Measurements from ENCODE around the gene FBXO46. TPM values are rescaled to one million over a fixed set of nuclear protein-coding genes. Genes with fewer than 3 reads are reported as not detected.
"Not testable (repeated sequence)": the region's sequence is repeated elsewhere in the genome, so short reads cannot be mapped to it uniquely, and the experiment has no call there.

The FBXO46 gene
- total RNA-seq, 1 donor from 2014 or later, result 16.5 TPM

GRCh38 chr19:45729800-45730290 is 851 bp downstream of the FBXO46 start:
- H3K27ac ChIP-seq, result peak overlapping the region; percentile 70
- H3K4me3 ChIP-seq, result peak overlapping the region; percentile 81
- no peaks in the 10 kb centered on the region for H3K27me3 ChIP-seq
- peaks cover 6% of the 10 kb centered on the region for H3K36me3 ChIP-seq
- peak; percentile 2 for ATAC-seq
- peaks cover 13% of the 10 kb centered on the region for H3K4me1 ChIP-seq
- no peaks in the 10 kb centered on the region for H3K9me3 ChIP-seq
- no peak for DNase-seq
- no peak for TF ChIP-seq CTCF (IDR thresholded peaks at IDR 0.05)
- intact Hi-C loops (cut with DNase I), result no loop called here

GRCh38 chr19:45728683-45729082 is 2.0 kb downstream of the FBXO46 start:
- H3K36me3 ChIP-seq; intact Hi-C loops (cut with DNase I); H3K27me3 ChIP-seq; DNase-seq; ATAC-seq; H3K4me3 ChIP-seq; H3K27ac ChIP-seq; H3K9me3 ChIP-seq: not testable (repeated sequence)
- H3K4me1 ChIP-seq, result peaks cover 13% of the 10 kb centered on the region

- H3K27me3 ChIP-seq; ATAC-seq; H3K27ac ChIP-seq; H3K4me3 ChIP-seq; H3K9me3 ChIP-seq; intact Hi-C loops (cut with DNase I); DNase-seq: not testable (repeated sequence)
- H3K4me1 ChIP-seq, result peaks cover 15% of the 10 kb centered on the region
- H3K36me3 ChIP-seq, result peaks cover 14% of the 10 kb centered on the region
Observed at GRCh38 chr19:45720065-45720464, 10.6 kb downstream of the FBXO46 start.

GRCh38 chr19:45717983-45718650 is 12.6 kb downstream of the FBXO46 start:
- intact Hi-C loops (cut with DNase I), result no loop called here
- H3K4me1 ChIP-seq, result peaks cover 15% of the 10 kb centered on the region

GRCh38 chr19:45717131-45717982 is 13.3 kb downstream of the FBXO46 start:
- intact Hi-C loops (cut with DNase I), result no loop called here
- peak; percentile 100 for DNase-seq
- ATAC-seq, result peak; percentile 98
- Histone ChIP-seq H3K9me3 (no peaks in the 10 kb centered on the region), H3K4me1 (peaks cover 15% of the 10 kb centered on the region), H3K36me3 (peaks cover 15% of the 10 kb centered on the region), H3K27me3 (no peaks in the 10 kb centered on the region), H3K4me3 (peak overlapping the region; percentile 69), H3K27ac (peak overlapping the region; percentile 86)
- TF ChIP-seq CTCF (IDR thresholded peaks at IDR 0.05), result peak; percentile 15

More at GRCh38 chr19:45717983-45718650, 12.6 kb downstream of the FBXO46 start:
- H3K36me3 ChIP-seq, result peaks cover 10% of the 10 kb centered on the region
- TF ChIP-seq CTCF (IDR thresholded peaks at IDR 0.05), result no peak
- DNase-seq (peak; percentile 66), ATAC-seq (no peak)
- H3K27ac ChIP-seq, result peak overlapping the region; percentile 86
- peak overlapping the region; percentile 69 for H3K4me3 ChIP-seq
- no peaks in the 10 kb centered on the region for H3K27me3 ChIP-seq
- H3K9me3 ChIP-seq, result no peaks in the 10 kb centered on the region

GRCh38 chr19:45716359-45717130 is 14.2 kb downstream of the FBXO46 start:
- DNase-seq, result no peak
- H3K27ac ChIP-seq, result peak overlapping the region; percentile 68

More at GRCh38 chr19:45716359-45717130, 14.2 kb downstream of the FBXO46 start:
- Histone ChIP-seq H3K27me3 (no peaks in the 10 kb centered on the region), H3K4me1 (peaks cover 15% of the 10 kb centered on the region), H3K36me3 (peaks cover 15% of the 10 kb centered on the region), H3K4me3 (peak overlapping the region; percentile 69), H3K9me3 (no peaks in the 10 kb centered on the region)
- no peak for ATAC-seq
- intact Hi-C loops (cut with DNase I), result no loop called here
- no peak for TF ChIP-seq CTCF (IDR thresholded peaks at IDR 0.05)
